GM20000 (cell line): ENCODE data around the gene HECTD4.
"Not testable (repeated sequence)": the region's sequence is repeated elsewhere in the genome, so short reads cannot be mapped to it uniquely, and the experiment has no call there.

Experiments
- DNase-seq: peaks from one replicate; pipeline ENCODE4 v3.0.0; 2012; ENCODE audit warnings: low spot score
- CTCF ChIP-seq: IDR thresholded peaks from 2 replicates; pipeline ENCODE4 v1.5.1; 2012; ENCODE audit warnings: mild to moderate bottlenecking, control low read depth; ENCODE audit errors: extremely low read depth, missing control alignments

The HECTD4 gene

GRCh38 chr12:112409906-112410244 is 27.6 kb upstream of the HECTD4 start:
- TF ChIP-seq CTCF, result no peak
- no peak for DNase-seq

DNA sequence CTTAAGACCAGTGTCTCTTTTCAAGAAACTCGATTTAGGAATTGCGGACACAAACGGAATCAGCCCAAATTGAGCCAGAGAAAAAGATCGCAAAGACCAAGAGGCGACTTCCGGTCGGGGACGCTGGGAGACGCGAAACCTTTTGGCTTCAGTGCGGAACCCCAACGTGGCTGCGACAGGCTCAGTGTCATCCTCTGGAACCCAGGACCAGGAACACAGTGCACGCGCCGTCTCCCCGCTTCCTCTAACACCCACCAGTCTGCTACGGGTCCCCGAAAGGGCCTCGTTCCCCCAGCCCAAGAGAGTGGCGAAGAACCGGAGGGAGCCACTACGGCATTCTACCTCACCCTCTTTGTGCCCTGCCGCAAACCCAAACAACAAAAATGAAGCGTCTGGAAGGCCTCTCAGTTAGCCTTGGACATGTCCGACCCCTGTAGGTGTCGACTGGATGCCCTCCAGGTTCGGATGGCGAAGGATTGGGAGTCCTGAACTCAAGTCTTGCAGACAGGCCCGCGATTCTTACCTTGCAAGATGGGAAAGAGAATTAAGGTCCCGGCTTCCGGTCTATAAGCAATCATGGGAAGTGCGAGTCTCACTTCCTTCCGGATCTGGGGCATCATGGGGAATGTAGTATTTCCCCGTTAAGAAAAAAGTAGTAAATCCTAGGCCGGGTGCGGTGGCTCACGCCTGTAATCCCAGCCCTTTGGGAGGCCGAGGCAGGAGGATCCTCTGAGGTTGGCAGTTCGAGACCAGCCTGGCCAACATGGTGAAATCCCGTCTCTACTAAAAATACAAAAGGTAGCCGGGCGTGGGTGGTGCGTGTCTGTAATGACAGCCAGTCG is 27.1 kb upstream of the HECTD4 start, which contains the start of gene RPL6:
RPL6 (minus strand) TSS at position 542 of the 842 bp plus-strand sequence. CDS start 949 bp downstream, outside the sequence.
- TF ChIP-seq CTCF, result no peak
- DNase-seq, result peak; percentile 85

- TF ChIP-seq CTCF, result no peak
- DNase-seq, result no peak
These were observed 26.4 kb upstream of the HECTD4 start for GRCh38 chr12:112408621-112409020.

DNA sequence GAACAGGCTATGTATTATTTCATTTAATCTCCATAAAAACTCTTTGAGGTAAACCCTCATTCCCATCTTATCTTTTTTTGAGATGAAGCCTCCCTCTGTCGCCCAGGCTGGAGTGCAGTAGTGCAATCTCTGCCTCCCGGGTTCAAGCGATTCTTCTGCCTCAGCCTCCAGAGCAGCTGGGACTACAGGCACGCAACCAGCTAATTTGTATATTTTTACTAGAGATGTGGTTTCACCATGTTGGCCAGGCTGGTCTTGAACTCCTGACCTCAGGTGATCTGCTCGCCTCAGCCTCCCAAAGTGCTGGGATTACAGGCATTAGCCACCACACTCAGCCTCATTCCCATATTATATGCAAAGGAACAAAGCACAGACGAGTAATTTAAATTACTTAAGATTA is 25.5 kb upstream of the HECTD4 start:
- DNase-seq, result not testable (repeated sequence)

DNA sequence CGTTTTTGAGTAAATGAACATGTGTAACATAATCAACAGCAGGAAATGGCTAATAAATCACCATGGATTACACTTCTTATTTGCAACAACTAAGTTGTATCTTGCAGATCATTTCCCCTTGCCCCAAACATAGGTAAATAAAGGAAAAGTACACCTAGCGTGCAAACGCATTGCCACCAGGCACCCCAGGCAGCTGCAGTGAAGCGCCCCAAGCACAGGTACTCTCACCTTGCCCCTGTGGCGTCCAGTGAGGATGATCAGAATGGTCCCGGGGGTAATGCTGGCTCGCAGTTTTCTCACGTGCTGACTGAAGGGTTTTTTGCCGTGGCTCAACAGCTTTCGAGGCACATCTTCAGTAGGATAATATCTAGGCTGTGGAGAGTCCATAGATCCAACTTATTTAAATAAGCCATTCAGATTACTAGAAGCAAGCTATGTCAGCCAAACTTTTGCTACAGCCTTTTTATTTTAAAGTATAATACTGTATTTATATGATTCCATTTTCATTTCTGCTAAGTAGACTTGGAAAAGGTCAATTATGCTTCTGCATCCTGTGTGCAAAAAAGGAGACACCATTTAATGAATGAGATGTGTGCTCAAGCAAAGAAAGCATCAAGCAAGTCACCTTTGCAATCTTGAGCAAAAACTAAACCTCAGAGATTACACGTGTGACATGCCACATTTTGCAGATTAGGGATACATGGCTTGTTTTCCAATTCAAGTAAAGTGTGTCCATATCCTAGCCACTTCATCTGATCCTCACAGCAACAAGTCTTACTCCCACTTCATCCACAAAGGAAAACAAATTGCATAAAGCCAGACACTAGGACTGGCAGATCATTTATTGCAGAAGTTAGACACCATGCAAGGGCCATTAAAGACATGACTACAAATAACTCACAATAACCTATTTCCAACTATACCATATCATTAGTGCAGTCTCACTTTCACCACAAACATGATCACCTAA is 24.6 kb upstream of the HECTD4 start:
- no peak for TF ChIP-seq CTCF
- no peak for DNase-seq

- TF ChIP-seq CTCF, result no peak
- DNase-seq, result no peak
These were observed 19.8 kb upstream of the HECTD4 start for GRCh38 chr12:112401903-112402498.

DNA sequence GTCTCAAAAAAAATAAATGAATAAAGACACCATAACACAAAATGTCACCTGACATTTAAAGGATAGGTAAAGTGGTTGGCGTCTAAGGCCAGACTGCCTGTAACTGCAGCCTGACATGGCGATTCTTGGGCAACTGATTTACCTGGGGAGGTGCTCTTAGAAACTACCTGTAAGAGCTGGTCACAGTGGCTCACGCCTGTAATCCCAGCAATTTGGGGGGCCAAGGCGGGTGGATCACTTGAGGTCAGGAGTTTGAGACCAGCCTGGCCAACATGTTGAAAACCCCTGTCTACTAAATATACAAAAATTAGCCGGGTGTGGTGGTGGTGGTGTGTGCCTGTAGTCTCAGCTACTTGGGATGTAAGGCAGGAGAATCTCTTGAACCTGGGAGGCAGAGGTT is 18.8 kb upstream of the HECTD4 start:
- no peak for TF ChIP-seq CTCF
- no peak for DNase-seq
